HL-60 (cell line): Measurements from ENCODE around the gene SAP30L.

Experiments
- DNase-seq, 2 experiments: peaks; one replicate each; pipeline ENCODE4 v3.0.0-alpha.2; 2010 to 2020; ENCODE audit warnings: low read depth in 1 of 2, low spot score in 1 of 2
- H3K27ac ChIP-seq: fragments of 250-450 bp; sonication (Bioruptor Pico); replicated peaks from 2 replicates; pipeline ENCODE4 v1.5.1; 2020; ENCODE audit warnings: mild to moderate bottlenecking, moderate library complexity
- H3K27me3 ChIP-seq: fragments of 250-450 bp; sonication (Bioruptor Pico); 2 replicates; pipeline ENCODE4 v1.5.1; 2021; ENCODE audit warnings: mild to moderate bottlenecking, moderate library complexity; ENCODE audit not compliant: insufficient read depth, poor library complexity, severe bottlenecking
- H3K4me3 ChIP-seq: replicated peaks from 2 replicates; pipeline ENCODE4 v1.5.1; 2011; ENCODE audit warnings: mild to moderate bottlenecking, control low read depth, low read length; ENCODE audit not compliant: insufficient read depth
- CTCF ChIP-seq: IDR thresholded peaks from one replicate; pipeline ENCODE4 v1.5.1; 2011; ENCODE audit warnings: low read length, control low read depth, inconsistent platforms; ENCODE audit not compliant: insufficient read depth
- GABPA ChIP-seq: IDR thresholded peaks from 2 replicates; pipeline ENCODE4 v1.6.1; 2012; ENCODE audit warnings: low read depth
- POLR2AphosphoS5 ChIP-seq: IDR thresholded peaks from 2 replicates; pipeline ENCODE4 v1.6.1; 2012; ENCODE audit warnings: low read depth
- REST ChIP-seq: IDR thresholded peaks from 2 replicates; pipeline ENCODE4 v1.6.1; 2012; ENCODE audit warnings: low read depth; ENCODE audit not compliant: insufficient replicate concordance
- SPI1 ChIP-seq: IDR thresholded peaks from 2 replicates; pipeline ENCODE4 v1.6.1; 2012; ENCODE audit warnings: low read depth, mild to moderate bottlenecking, borderline replicate concordance

SAP30L gene

GRCh38 chr5:154418344-154418820, 27.4 kb upstream of the SAP30L start:
- TF ChIP-seq GABPA (no peak), SPI1 (no peak), CTCF (no peak), REST (no peak), POLR2AphosphoS5 (no peak)
- H3K27me3 ChIP-seq: no peaks in the 10 kb centered on the region
- H3K4me3 ChIP-seq: no peak overlapping the region
- no peak for DNase-seq
- no peak overlapping the region for H3K27ac ChIP-seq

- H3K4me3 ChIP-seq: no peak overlapping the region
- H3K27ac ChIP-seq: no peak overlapping the region
- DNase-seq: no peak
- TF ChIP-seq SPI1: no peak
- no peak for TF ChIP-seq REST
- TF ChIP-seq CTCF: no peak
- no peak for TF ChIP-seq POLR2AphosphoS5
- TF ChIP-seq GABPA: no peak
- no peaks in the 10 kb centered on the region for H3K27me3 ChIP-seq
Measured at GRCh38 chr5:154419236-154419635, 26.6 kb upstream of the SAP30L start.

- no peak overlapping the region for H3K4me3 ChIP-seq
- no peak for DNase-seq
- TF ChIP-seq CTCF (no peak), REST (no peak), SPI1 (no peak), GABPA (no peak), POLR2AphosphoS5 (no peak)
- H3K27me3 ChIP-seq: no peaks in the 10 kb centered on the region
- no peak overlapping the region for H3K27ac ChIP-seq
Measured at GRCh38 chr5:154421868-154422267, 23.9 kb upstream of the SAP30L start.
